ENCODE data around the gene SERGEF. TPM values are rescaled to one million over a fixed set of nuclear protein-coding genes. Genes with fewer than 3 reads are reported as not detected.

SERGEF gene
- total RNA-seq, 1 experiment from 2014 or later, result 31.7 TPM

- DNase-seq (ENCODE audit: low read depth), result no peak
Observed at GRCh38 chr11:17861036-17861755, 151.7 kb downstream of the SERGEF start.

- no peak for DNase-seq (ENCODE audit: low read depth)
Observed at GRCh38 chr11:17859552-17859951, 153.3 kb downstream of the SERGEF start.

- DNase-seq (ENCODE audit: low read depth), result no peak
Observed at GRCh38 chr11:17855531-17856290, 157.1 kb downstream of the SERGEF start.

GRCh38 chr11:17853280-17853679 is 159.6 kb downstream of the SERGEF start:
- no peak for DNase-seq (ENCODE audit: low read depth)

GRCh38 chr11:17852246-17852645 is 160.6 kb downstream of the SERGEF start:
- DNase-seq (ENCODE audit: low read depth), result no peak

GRCh38 chr11:17851697-17852096 is 161.2 kb downstream of the SERGEF start:
- no peak for DNase-seq (ENCODE audit: low read depth)

- DNase-seq (ENCODE audit: low read depth), result no peak
Observed at GRCh38 chr11:17850336-17850735, 162.5 kb downstream of the SERGEF start.

GRCh38 chr11:17848715-17849114 is 164.1 kb downstream of the SERGEF start:
- no peak for DNase-seq (ENCODE audit: low read depth)

- peak; percentile 37 for DNase-seq (ENCODE audit: low read depth)
Observed at GRCh38 chr11:17846852-17847453, 165.9 kb downstream of the SERGEF start.

GRCh38 chr11:17845431-17845881 is 167.4 kb downstream of the SERGEF start:
- DNase-seq (ENCODE audit: low read depth), result peak; percentile 10

- DNase-seq (ENCODE audit: low read depth), result peak; percentile 54
Observed at GRCh38 chr11:17840101-17840548, 172.7 kb downstream of the SERGEF start.

GRCh38 chr11:17839450-17839849 is 173.4 kb downstream of the SERGEF start:
- DNase-seq (ENCODE audit: low read depth), result no peak

GRCh38 chr11:17838102-17838501 is 174.7 kb downstream of the SERGEF start:
- no peak for DNase-seq (ENCODE audit: low read depth)

- no peak for DNase-seq (ENCODE audit: low read depth)
Observed at GRCh38 chr11:17831883-17832282, 181.0 kb downstream of the SERGEF start.

- no peak for DNase-seq (ENCODE audit: low read depth)
Observed at GRCh38 chr11:17831228-17831627, 181.6 kb downstream of the SERGEF start.

GRCh38 chr11:17828311-17828751 is 184.5 kb downstream of the SERGEF start:
- no peak for DNase-seq (ENCODE audit: low read depth)

GRCh38 chr11:17827006-17827405 is 185.8 kb downstream of the SERGEF start:
- DNase-seq (ENCODE audit: low read depth), result no peak

GRCh38 chr11:17822401-17822781 is 190.5 kb downstream of the SERGEF start:
- no peak for DNase-seq (ENCODE audit: low read depth)

GRCh38 chr11:17821648-17822400 is 191.0 kb downstream of the SERGEF start:
- no peak for DNase-seq (ENCODE audit: low read depth)

- DNase-seq (ENCODE audit: low read depth), result no peak
Observed at GRCh38 chr11:17816232-17816931, 196.5 kb downstream of the SERGEF start.

GRCh38 chr11:17814546-17814945 is 198.3 kb downstream of the SERGEF start:
- no peak for DNase-seq (ENCODE audit: low read depth)
